Lower leg skin (tissue), 4 donors: Measurements from ENCODE around the gene CRIP1. TPM values are rescaled to one million over a fixed set of nuclear protein-coding genes. Genes with fewer than 3 reads are reported as not detected.

ENCODE experiments used
- DNase-seq, 2 donors: peaks; one replicate each; pipeline ENCODE4 v3.0.0-alpha.2; 2019; ENCODE audit warnings: low spot score in 2 of 2
- H3K4me3 ChIP-seq: fragments of 200-600 bp; sonication (generic); 2 replicates; pipeline ENCODE4 v1.5.1; 2017; ENCODE audit warnings: mild to moderate bottlenecking, low read depth; ENCODE audit not compliant: poor library complexity, severe bottlenecking
- POLR2A ChIP-seq, 2 donors: fragments of 450-650 bp; IDR thresholded peaks; one replicate each; pipeline ENCODE4 v1.6.1; 2016 to 2017; ENCODE audit warnings: antibody characterized with exemption in 2 of 2, mild to moderate bottlenecking in 1 of 2, moderate library complexity in 1 of 2
- WGBS, 2 donors: methylation state at CpG; one replicate each; pipeline ENCODE4 v1.1.5; 2018; 5-methylcytosine and 5-hydroxymethylcytosine counted together
- intact Hi-C: fragments of 100-400 bp; cut with DNase I; formaldehyde crosslinking; loops from one replicate; pipeline ENCODE4 v1.15.0; 2023; ENCODE audit warnings: low total_unique reads
- total RNA-seq, 4 donors: library from RNA; depleted of rRNA; stranded (reverse); fragments of >200 nt; gene quantifications; one replicate each; pipeline ENCODE4 v1.1.0, GENCODE V29; 2016
- TF ChIP-seq, protein P1 (sequence below), 3 donors: fragments of 450-650 bp; IDR thresholded peaks; one replicate each; pipeline ENCODE4 v1.5.1; 2016; ENCODE audit warnings: antibody characterized with exemption in 3 of 3, mild to moderate bottlenecking in 3 of 3, moderate library complexity in 2 of 3

The CRIP1 gene
- total RNA-seq, 4 donors from 2014 or later = 13.1 to 103 (median 63.2) TPM

GRCh38 chr14:105467249-105467941 lies 19.3 kb upstream of the CRIP1 start:
- intact Hi-C loops = no loop called here
- 70 to 77% methylated on average over 16 to 17 of the region's 20 CpGs for WGBS, 2 donors
- no peak for TF ChIP-seq POLR2A (IDR thresholded peaks at IDR 0.05)
- TF ChIP-seq, protein P1, sequence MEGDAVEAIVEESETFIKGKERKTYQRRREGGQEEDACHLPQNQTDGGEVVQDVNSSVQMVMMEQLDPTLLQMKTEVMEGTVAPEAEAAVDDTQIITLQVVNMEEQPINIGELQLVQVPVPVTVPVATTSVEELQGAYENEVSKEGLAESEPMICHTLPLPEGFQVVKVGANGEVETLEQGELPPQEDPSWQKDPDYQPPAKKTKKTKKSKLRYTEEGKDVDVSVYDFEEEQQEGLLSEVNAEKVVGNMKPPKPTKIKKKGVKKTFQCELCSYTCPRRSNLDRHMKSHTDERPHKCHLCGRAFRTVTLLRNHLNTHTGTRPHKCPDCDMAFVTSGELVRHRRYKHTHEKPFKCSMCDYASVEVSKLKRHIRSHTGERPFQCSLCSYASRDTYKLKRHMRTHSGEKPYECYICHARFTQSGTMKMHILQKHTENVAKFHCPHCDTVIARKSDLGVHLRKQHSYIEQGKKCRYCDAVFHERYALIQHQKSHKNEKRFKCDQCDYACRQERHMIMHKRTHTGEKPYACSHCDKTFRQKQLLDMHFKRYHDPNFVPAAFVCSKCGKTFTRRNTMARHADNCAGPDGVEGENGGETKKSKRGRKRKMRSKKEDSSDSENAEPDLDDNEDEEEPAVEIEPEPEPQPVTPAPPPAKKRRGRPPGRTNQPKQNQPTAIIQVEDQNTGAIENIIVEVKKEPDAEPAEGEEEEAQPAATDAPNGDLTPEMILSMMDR (IDR thresholded peaks at IDR 0.05) = no peak
- no peak overlapping the region for H3K4me3 ChIP-seq
- DNase-seq = no peak

- intact Hi-C loops = no loop called here
- DNase-seq = no peak
- WGBS, 2 donors = 84 to 86% methylated on average over 10 to 16 of the region's 22 CpGs
- no peak for TF ChIP-seq POLR2A (IDR thresholded peaks at IDR 0.05)
- TF ChIP-seq, protein P1 (IDR thresholded peaks at IDR 0.05) = no peak
- no peak overlapping the region for H3K4me3 ChIP-seq
These were observed 18.7 kb upstream of the CRIP1 start for GRCh38 chr14:105467942-105468471.

- 49 to 59% methylated on average over 9 to 14 of the region's 19 CpGs for WGBS, 2 donors
- TF ChIP-seq, protein P1 (IDR thresholded peaks at IDR 0.05) = no peak
- no peak for TF ChIP-seq POLR2A (IDR thresholded peaks at IDR 0.05)
- no peak for DNase-seq
- intact Hi-C loops = no loop called here
- no peak overlapping the region for H3K4me3 ChIP-seq
These were observed 18.0 kb upstream of the CRIP1 start for GRCh38 chr14:105468621-105469241.

GRCh38 chr14:105469456-105470349 lies 17.0 kb upstream of the CRIP1 start:
- no peak for DNase-seq
- H3K4me3 ChIP-seq = no peak overlapping the region
- TF ChIP-seq POLR2A (IDR thresholded peaks at IDR 0.05) = no peak
- intact Hi-C loops = no loop called here
- 87 to 89% methylated on average over 32 to 49 of the region's 54 CpGs for WGBS, 2 donors

GRCh38 chr14:105470350-105471296 lies 16.1 kb upstream of the CRIP1 start:
- no peak for DNase-seq
- H3K4me3 ChIP-seq = no peak overlapping the region
- 84 to 86% methylated on average over 27 to 29 of the region's 34 CpGs for WGBS, 2 donors
- intact Hi-C loops = no loop called here
- TF ChIP-seq POLR2A (IDR thresholded peaks at IDR 0.05) = no peak
- TF ChIP-seq, protein P1 (IDR thresholded peaks at IDR 0.05) = no peak
